Stomach (tissue), 4 donors: ENCODE results near the gene RTTN.

Experiments used
- CTCF ChIP-seq, 7 experiments: fragments of 450-650 bp in 4 of 7; fragments of 200-600 bp in 3 of 7; sonication (generic) in 3 of 7; IDR thresholded peaks; one replicate each; pipeline ENCODE4 v1.5.1; 2016 to 2019; ENCODE audit warnings: antibody characterized with exemption in 7 of 7, control low read depth in 2 of 7, mild to moderate bottlenecking in 1 of 7
- EP300 ChIP-seq: sonication (generic); formaldehyde crosslinking; IDR thresholded peaks from one replicate; pipeline ENCODE4 v1.6.1; 2017; ENCODE audit warnings: antibody characterized with exemption
- POLR2AphosphoS5 ChIP-seq, 3 donors: sonication (generic); formaldehyde crosslinking; IDR thresholded peaks; one replicate each; pipeline ENCODE4 v1.6.1; 2016; ENCODE audit warnings: antibody characterized with exemption in 3 of 3

- no peak for TF ChIP-seq POLR2AphosphoS5 (IDR thresholded peaks at IDR 0.05)
- TF ChIP-seq CTCF (IDR thresholded peaks at IDR 0.05): no peak
- no peak for TF ChIP-seq EP300
Measured at GRCh38 chr18:70089858-70090257, 115.6 kb downstream of the RTTN start.
